ENCODE measurements around the gene MAST1.

GRCh38 chr19:12797141-12797587 lies 41.2 kb upstream of the MAST1 start:
- TF ChIP-seq GATA3 (IDR thresholded peaks at IDR 0.05; ENCODE audit: low read depth, low read length), result no peak
- no peak for TF ChIP-seq GATA2 (IDR thresholded peaks at IDR 0.05; ENCODE audit: low read depth, low read length)
